ENCODE results near the gene PSMD5.

PSMD5 gene

DNA sequence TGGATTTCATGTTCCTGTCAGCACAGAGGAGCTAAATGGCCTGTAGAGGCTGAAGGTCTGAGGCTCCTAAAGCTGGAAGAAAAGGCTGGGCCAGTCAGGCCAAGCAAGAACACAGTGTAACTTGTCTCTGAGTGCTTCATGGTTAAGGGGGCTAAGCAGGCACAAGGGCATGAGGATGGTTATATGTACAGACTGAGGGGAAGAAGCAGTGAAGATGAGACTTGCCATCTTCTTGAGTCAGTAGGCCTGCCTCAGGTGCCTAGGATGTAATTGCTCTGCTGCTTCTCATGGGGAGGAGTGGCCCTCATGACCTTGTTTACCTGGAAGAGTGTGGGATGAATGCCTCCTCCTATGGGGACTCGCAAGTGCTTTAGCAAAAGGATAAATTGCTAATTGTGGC lies 8.7 kb upstream of the PSMD5 start:
- H3K4me1 Mint-ChIP-seq = peaks cover 28% of the 10 kb centered on the region
- no peak overlapping the region for H3K4me3 Mint-ChIP-seq
- no peak overlapping the region for H3K27ac Mint-ChIP-seq
- H3K36me3 Mint-ChIP-seq = no peaks in the 10 kb centered on the region
- H3K27me3 Mint-ChIP-seq = no peaks in the 10 kb centered on the region
- H3K9me3 Mint-ChIP-seq = no peaks in the 10 kb centered on the region

DNA sequence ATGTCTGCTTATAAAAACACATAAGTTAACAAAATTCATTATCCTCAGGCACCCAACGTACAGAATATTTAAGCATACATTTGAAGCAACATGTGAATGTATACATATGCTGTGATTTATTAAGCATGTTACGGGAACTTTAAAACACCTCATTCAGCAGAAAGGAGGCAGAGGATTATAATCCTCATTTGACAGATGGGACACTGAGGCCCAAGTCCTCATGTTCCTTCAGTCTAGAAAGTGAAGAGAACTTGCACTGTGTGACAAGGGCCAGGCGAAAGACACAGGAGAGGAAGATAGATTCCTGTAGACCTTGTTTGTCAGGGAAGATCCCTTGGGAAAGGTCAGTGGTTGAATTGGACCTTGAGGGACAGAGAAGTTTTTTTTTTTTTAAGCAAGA lies 7.6 kb upstream of the PSMD5 start:
- H3K36me3 Mint-ChIP-seq = no peaks in the 10 kb centered on the region
- no peaks in the 10 kb centered on the region for H3K9me3 Mint-ChIP-seq
- no peak overlapping the region for H3K27ac Mint-ChIP-seq
- H3K27me3 Mint-ChIP-seq = no peaks in the 10 kb centered on the region
- no peak overlapping the region for H3K4me3 Mint-ChIP-seq
- H3K4me1 Mint-ChIP-seq = peaks cover 40% of the 10 kb centered on the region

DNA sequence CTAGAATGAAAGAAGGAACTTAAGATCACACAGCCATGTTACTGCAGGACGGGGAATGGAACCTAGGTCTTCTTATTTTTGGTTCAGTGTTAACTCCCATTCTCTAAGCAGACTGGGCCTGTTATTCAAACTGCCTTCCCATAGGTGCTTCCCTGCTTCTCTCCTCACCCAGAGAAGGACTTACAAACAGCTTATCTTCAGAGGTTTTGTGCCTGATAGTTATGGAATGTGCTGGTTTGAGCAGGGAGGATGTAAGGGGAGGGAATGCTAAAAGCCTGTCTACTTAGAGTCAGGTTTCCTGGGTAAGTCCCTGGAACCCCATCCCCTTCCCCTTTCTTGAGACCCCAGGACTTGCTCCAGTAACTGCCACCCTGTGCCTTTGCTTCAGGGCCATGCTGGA lies 4.2 kb upstream of the PSMD5 start:
- no peaks in the 10 kb centered on the region for H3K9me3 Mint-ChIP-seq
- peaks cover 7% of the 10 kb centered on the region for H3K36me3 Mint-ChIP-seq
- peak overlapping the region; percentile 99 for H3K27ac Mint-ChIP-seq
- no peaks in the 10 kb centered on the region for H3K27me3 Mint-ChIP-seq
- H3K4me3 Mint-ChIP-seq = peak overlapping the region; percentile 93
- peaks cover 66% of the 10 kb centered on the region for H3K4me1 Mint-ChIP-seq

DNA sequence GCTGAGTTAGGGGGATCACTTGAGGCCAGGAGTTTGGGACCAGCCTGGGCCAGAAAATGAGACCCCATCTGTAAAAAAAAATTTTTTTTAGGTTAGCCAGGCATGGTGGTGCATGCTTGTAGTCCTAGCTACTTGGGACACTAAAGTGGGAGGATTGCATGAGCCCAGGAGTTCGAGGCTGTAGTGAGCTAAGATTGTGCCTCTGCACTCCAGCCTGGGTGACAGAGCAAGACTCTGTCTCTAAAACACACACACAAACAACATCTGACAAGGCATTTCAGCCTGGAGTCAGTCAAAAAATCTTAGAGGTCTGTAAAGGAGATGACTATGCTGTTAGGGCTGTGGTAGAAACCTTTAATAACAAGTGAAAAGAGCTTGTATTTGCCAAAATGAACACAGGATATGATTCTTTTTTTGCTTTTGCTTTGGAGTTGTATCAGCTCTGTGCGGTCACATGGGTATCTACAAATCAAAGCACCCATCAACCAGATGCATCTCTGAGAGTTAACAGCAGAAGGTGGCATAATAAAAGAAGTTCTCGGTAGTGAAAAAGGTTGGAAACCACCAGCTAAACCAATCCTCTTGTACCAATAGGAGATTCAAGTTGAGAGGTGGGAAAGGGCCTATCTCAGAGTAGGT lies 3.6 kb upstream of the PSMD5 start:
- Mint-ChIP-seq H3K9me3 (no peaks in the 10 kb centered on the region), H3K27ac (peak overlapping the region; percentile 99), H3K27me3 (no peaks in the 10 kb centered on the region), H3K4me1 (peaks cover 71% of the 10 kb centered on the region), H3K4me3 (peak overlapping the region; percentile 93), H3K36me3 (peaks cover 11% of the 10 kb centered on the region)

GRCh38 chr9:120845255-120845654 lies 2.5 kb upstream of the PSMD5 start:
- peak overlapping the region; percentile 99 for H3K27ac Mint-ChIP-seq
- H3K4me3 Mint-ChIP-seq = peak overlapping the region; percentile 93
- peaks cover 70% of the 10 kb centered on the region for H3K4me1 Mint-ChIP-seq
- H3K27me3 Mint-ChIP-seq = no peaks in the 10 kb centered on the region
- peaks cover 12% of the 10 kb centered on the region for H3K36me3 Mint-ChIP-seq
- no peaks in the 10 kb centered on the region for H3K9me3 Mint-ChIP-seq

- Mint-ChIP-seq H3K9me3 (no peaks in the 10 kb centered on the region), H3K27ac (peak overlapping the region; percentile 94), H3K4me1 (peaks cover 78% of the 10 kb centered on the region), H3K4me3 (peak overlapping the region; percentile 93), H3K36me3 (peaks cover 27% of the 10 kb centered on the region), H3K27me3 (no peaks in the 10 kb centered on the region)
These were observed 615 bp downstream of the PSMD5 start for GRCh38 chr9:120841930-120842684.

DNA sequence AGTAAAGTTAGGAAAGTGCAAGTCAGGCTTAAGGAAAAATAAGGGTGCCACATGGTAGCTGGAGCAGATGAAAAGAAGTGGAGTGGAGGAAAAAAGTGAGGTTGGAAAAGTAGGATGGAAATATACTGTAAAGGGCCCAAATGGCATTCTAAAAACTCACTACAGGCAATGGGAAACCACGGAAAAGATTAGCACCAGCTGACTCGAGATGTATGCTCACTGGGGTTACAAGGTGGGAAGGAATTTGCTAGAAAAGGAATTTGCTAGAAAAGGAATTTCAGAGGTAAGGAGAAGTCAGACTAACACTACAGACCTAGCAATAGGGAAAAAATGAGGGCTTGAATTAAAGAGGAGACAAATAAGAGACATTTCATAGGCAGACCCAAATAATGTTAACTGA lies 3.6 kb downstream of the PSMD5 start:
- Mint-ChIP-seq H3K9me3 (no peaks in the 10 kb centered on the region), H3K27ac (peak overlapping the region; percentile 94), H3K4me1 (peaks cover 59% of the 10 kb centered on the region), H3K27me3 (no peaks in the 10 kb centered on the region), H3K4me3 (peak overlapping the region; percentile 51), H3K36me3 (peaks cover 31% of the 10 kb centered on the region)

- H3K4me3 Mint-ChIP-seq = no peak overlapping the region
- H3K27me3 Mint-ChIP-seq = no peaks in the 10 kb centered on the region
- H3K9me3 Mint-ChIP-seq = no peaks in the 10 kb centered on the region
- peak overlapping the region; percentile 88 for H3K27ac Mint-ChIP-seq
- peaks cover 54% of the 10 kb centered on the region for H3K4me1 Mint-ChIP-seq
- peaks cover 33% of the 10 kb centered on the region for H3K36me3 Mint-ChIP-seq
These were observed 4.8 kb downstream of the PSMD5 start for GRCh38 chr9:120837921-120838320.

- Mint-ChIP-seq H3K36me3 (peaks cover 27% of the 10 kb centered on the region), H3K27me3 (no peaks in the 10 kb centered on the region), H3K27ac (no peak overlapping the region), H3K4me3 (no peak overlapping the region), H3K9me3 (no peaks in the 10 kb centered on the region), H3K4me1 (peaks cover 26% of the 10 kb centered on the region)
These were observed 9.4 kb downstream of the PSMD5 start for GRCh38 chr9:120833325-120833724.

GRCh38 chr9:120832807-120833206 lies 9.9 kb downstream of the PSMD5 start:
- Mint-ChIP-seq H3K27ac (no peak overlapping the region), H3K4me1 (peaks cover 21% of the 10 kb centered on the region), H3K27me3 (no peaks in the 10 kb centered on the region), H3K9me3 (no peaks in the 10 kb centered on the region), H3K36me3 (peaks cover 26% of the 10 kb centered on the region), H3K4me3 (no peak overlapping the region)

- Mint-ChIP-seq H3K27me3 (no peaks in the 10 kb centered on the region), H3K9me3 (no peaks in the 10 kb centered on the region), H3K4me3 (no peak overlapping the region), H3K36me3 (peaks cover 23% of the 10 kb centered on the region), H3K4me1 (peaks cover 11% of the 10 kb centered on the region), H3K27ac (no peak overlapping the region)
These were observed 11.9 kb downstream of the PSMD5 start for GRCh38 chr9:120830865-120831264.

DNA sequence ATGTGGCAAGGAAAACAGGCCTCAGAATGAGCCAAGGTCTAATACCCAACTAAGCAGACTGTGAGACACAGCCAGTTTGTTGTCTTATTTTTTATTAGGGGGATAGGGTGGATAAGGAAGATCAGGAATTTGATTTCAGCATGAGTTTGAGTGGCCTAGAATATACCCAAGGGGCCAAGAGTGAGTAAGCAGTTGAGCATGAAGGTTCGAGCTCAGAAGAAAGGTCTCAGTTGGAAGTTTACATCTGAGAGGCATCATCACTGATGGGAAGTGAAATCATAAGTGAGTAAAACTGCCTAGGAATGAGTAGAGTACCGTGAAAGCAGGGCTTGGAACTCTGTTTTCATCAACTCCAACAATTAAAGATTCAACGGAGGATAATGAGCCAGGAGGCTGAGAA lies 12.6 kb downstream of the PSMD5 start:
- H3K9me3 Mint-ChIP-seq = no peaks in the 10 kb centered on the region
- H3K4me3 Mint-ChIP-seq = no peak overlapping the region
- peaks cover 23% of the 10 kb centered on the region for H3K36me3 Mint-ChIP-seq
- no peak overlapping the region for H3K27ac Mint-ChIP-seq
- no peaks in the 10 kb centered on the region for H3K27me3 Mint-ChIP-seq
- H3K4me1 Mint-ChIP-seq = peaks cover 10% of the 10 kb centered on the region

DNA sequence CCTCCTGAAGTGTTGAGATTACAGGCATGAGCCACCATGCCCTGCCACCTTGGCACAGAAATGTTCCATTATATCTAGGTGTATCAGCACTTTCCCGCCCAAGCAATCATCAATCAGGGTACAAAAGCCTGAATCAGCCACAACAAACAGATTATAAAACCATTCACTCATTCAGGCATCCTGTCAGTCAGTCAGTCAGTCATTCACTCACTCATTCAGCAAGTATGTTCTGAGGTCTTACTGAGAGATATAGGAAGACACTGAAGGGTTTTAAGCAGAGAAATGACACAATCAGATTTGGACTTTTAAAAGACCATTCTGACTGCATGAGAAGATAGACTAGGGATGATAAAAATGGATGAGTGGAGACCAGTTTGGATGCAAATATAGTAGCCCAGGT lies 13.1 kb downstream of the PSMD5 start:
- Mint-ChIP-seq H3K36me3 (peaks cover 24% of the 10 kb centered on the region), H3K4me1 (peaks cover 11% of the 10 kb centered on the region), H3K4me3 (no peak overlapping the region), H3K27ac (peak overlapping the region; percentile 32), H3K27me3 (no peaks in the 10 kb centered on the region), H3K9me3 (no peaks in the 10 kb centered on the region)

DNA sequence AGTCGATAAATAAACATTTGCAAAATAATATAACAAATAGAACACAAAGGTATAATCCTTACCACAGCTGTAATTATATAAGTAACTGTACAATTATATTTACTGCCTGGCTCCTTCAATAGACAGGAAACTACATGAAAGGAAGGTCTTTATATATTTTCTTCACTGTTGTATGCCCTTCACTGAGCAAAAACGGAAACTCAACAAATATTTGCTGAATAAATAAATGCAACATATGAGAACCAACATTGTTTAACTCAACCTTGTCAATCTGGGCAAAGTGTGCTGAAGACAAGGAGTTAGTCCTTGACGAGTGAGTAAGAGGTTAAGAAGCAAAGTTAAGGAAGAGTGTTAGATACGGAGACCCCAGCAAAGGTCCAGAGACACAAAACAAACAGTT lies 22.6 kb downstream of the PSMD5 start:
- Mint-ChIP-seq H3K4me3 (no peak overlapping the region), H3K27me3 (no peaks in the 10 kb centered on the region), H3K9me3 (no peaks in the 10 kb centered on the region), H3K36me3 (peaks cover 26% of the 10 kb centered on the region), H3K4me1 (peaks cover 5% of the 10 kb centered on the region), H3K27ac (no peak overlapping the region)

GRCh38 chr9:120818595-120818994 lies 24.1 kb downstream of the PSMD5 start:
- Mint-ChIP-seq H3K36me3 (peaks cover 24% of the 10 kb centered on the region), H3K9me3 (no peaks in the 10 kb centered on the region), H3K27ac (peak overlapping the region; percentile 62)

GRCh38 chr9:120815075-120815474 lies 27.6 kb downstream of the PSMD5 start:
- no peaks in the 10 kb centered on the region for H3K4me1 Mint-ChIP-seq
- H3K9me3 Mint-ChIP-seq = peaks cover 6% of the 10 kb centered on the region
- peaks cover 26% of the 10 kb centered on the region for H3K36me3 Mint-ChIP-seq
- H3K27ac Mint-ChIP-seq = no peak overlapping the region
- no peak overlapping the region for H3K4me3 Mint-ChIP-seq
- H3K27me3 Mint-ChIP-seq = no peaks in the 10 kb centered on the region

More at GRCh38 chr9:120818595-120818994, 24.1 kb downstream of the PSMD5 start:
- Mint-ChIP-seq H3K27me3 (no peaks in the 10 kb centered on the region), H3K4me1 (no peaks in the 10 kb centered on the region), H3K4me3 (no peak overlapping the region)
